ENCODE data around the gene NPIPA3.
"Not testable (repeated sequence)": the region's sequence is repeated elsewhere in the genome, so short reads cannot be mapped to it uniquely, and the experiment has no call there.

Gene NPIPA3

DNA sequence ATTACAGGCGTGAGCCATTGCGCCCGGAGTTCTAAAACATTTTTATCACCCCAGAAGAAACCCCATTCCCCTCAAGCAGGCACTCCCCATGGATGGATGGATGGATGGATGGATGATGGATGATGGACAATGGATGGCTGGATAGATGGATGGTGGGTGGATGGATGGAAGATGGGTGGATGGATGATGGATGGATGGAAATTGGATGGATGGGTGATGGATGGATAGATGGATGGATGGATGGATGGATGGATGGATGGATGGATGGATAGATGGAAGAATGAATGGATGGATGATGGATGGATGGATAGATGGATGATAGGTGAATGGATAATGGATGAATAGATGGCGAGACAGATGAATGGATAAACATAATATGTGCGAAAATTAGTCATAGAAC is 25.6 kb upstream of the NPIPA3 start:
- TF ChIP-seq, protein P1, sequence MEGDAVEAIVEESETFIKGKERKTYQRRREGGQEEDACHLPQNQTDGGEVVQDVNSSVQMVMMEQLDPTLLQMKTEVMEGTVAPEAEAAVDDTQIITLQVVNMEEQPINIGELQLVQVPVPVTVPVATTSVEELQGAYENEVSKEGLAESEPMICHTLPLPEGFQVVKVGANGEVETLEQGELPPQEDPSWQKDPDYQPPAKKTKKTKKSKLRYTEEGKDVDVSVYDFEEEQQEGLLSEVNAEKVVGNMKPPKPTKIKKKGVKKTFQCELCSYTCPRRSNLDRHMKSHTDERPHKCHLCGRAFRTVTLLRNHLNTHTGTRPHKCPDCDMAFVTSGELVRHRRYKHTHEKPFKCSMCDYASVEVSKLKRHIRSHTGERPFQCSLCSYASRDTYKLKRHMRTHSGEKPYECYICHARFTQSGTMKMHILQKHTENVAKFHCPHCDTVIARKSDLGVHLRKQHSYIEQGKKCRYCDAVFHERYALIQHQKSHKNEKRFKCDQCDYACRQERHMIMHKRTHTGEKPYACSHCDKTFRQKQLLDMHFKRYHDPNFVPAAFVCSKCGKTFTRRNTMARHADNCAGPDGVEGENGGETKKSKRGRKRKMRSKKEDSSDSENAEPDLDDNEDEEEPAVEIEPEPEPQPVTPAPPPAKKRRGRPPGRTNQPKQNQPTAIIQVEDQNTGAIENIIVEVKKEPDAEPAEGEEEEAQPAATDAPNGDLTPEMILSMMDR (IDR thresholded peaks at IDR 0.05; ENCODE audit: extremely low read depth, missing control alignments): no peak
- DNase-seq (ENCODE audit: low spot score): no peak

DNA sequence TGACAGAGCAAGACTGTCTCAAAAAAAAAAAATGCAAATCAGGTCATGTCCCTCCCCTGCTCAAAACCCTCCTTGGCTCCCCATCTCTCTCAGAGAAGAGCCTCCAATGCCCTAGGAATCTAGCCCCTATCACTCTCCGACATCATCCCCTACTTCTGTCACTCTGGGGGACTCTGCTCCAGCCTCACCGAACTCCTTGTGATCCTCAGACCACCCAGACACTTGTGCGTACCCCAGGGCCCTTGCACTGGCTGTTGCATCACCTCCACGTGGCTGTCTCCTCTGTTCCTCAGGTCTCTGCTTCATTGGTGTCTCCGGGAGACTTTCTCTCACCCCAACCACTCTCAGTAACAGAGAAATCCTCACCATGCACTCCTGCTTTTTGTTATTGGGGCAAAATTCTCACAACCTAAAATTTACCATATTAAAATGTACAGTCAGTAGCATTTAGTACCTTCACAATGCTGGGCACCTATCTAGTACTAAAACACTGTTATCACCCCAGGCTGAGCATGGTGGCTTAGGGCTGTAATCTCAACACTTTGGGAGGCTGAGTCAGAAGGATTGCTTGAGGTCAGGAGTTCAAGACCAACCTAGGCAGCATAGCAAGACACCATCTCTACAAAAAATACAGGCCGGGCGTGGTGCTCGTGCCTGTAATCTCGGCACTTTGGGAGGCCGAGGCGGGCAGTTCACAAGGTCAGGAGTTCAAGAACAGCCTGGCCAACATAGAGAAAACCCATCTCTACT is 24.3 kb upstream of the NPIPA3 start:
- DNase-seq (ENCODE audit: low spot score): no peak
- TF ChIP-seq, protein P1 (IDR thresholded peaks at IDR 0.05; ENCODE audit: extremely low read depth, missing control alignments): no peak

DNA sequence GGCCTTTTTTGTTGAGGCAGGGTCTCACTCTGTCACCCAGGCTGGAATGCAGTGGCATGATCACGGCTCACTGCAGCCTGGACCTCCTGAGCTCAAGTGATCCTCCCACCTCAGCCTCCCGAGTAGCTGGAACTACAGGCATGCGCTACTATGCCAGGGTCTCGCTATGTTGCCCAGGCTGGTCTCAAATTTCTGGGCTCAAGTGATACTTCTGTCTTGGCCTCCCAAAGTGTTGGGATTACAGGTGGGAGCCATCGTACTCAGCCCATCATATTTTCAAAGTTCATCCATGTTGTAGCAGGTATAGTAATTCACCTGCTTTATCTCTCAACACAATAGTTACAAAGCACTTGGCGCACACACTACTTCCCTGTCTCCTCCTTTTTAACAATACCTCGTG is 22.8 kb upstream of the NPIPA3 start:
- DNase-seq (ENCODE audit: low spot score): not testable (repeated sequence)

DNA sequence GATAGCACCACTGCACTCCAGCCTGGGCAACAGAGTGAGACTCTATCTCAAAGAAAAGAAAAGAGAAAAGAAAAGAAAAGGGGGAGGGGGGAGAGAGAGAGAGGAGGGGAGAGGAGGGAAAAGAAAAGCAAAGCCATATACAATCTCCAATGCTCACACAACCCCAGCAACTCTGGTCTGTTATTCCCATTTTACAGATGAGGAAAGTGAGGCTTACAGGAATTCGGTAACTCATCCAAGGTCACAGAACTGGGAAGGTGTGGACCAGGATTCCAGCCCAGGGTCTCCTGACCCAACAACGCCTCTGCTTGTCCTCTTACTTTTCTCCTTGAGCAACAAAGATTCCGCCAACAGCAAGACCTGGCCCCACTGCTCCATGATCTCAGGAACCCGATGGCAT is 22.1 kb upstream of the NPIPA3 start:
- no peak for DNase-seq (ENCODE audit: low spot score)
- TF ChIP-seq, protein P1 (IDR thresholded peaks at IDR 0.05; ENCODE audit: extremely low read depth, missing control alignments): no peak

DNA sequence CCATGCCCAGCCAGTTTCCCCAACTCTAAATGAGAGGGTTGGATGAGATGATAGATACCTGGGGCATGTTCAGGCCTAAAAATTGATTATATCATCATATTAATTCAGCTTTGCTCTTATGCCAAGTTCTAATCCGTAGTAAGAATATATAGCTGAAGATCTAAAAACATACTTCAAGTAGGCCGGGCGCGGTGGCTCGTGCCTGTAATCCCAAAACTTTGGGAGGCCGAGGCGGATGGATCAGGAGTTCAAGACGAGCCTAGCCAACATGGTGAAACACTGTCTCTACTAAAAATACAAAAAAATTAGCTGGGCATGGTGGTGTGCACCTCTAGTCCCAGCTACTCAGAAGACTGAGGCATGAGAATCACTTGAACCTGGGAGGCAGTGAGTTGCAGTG is 21.1 kb upstream of the NPIPA3 start:
- no peak for DNase-seq (ENCODE audit: low spot score)
- TF ChIP-seq, protein P1 (IDR thresholded peaks at IDR 0.05; ENCODE audit: extremely low read depth, missing control alignments): no peak

DNA sequence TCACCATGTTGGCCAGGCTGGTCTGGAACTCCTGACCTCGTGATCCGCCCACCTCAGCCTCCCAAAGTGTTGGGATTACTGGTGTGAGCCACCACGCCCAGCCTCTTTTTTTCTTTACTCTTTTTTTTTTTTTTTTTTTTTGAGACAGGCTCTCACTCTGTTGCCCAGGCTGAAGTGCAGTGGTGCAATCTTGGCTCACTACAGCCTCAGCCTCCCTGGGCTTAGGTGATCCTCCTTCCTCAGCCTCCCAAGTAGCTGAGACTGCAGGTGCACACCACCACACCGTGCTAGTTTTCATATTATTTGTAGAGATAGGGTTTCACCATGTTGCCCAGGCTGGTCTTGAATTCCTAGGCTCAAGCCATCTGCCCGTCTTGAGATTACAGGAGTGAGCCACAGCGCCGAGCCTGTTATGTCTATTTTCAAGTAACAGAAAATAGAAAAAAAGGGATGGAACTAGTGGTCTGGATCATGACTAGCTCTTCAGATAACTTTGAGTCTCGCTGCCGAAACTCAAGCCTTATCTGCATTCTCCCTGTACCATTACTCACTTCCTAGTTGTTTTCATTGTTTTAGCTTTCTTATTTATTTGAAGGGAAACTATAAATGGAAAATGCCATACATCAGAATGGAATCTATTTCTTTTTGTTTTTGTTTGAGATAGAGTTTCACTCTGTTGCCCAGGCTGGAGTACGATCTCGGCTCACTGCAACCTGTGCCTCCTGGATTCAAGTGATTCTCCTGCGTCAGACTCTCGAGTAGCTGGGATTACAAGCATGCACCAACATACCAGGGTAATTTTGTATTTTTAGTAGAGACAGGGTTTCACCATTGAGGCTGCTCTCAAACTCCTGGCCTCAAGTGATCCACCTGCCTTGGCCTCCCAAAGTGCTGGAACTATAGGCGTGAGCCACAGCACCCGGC is 17.1 kb upstream of the NPIPA3 start:
- DNase-seq (ENCODE audit: low spot score): not testable (repeated sequence)

DNA sequence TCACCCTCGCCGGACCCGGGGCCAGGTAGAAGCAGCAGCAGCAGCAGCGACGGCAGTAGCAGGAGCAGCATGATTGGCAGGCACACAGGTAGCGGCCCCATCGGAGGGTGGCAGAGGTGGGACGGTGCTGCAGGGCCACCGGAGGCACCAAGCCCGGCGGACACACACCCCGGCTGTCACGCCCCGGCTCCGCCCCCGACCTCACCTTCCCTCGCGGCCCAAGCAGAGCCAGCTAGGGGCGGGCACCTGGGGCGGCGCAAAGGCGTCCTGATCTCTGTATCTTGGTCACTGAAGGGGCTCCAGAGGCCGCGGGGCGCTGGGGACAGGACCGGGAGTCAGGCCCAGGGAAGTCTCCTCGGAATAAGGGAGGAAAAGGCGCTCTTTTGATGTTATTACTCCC is 9.1 kb upstream of the NPIPA3 start, which contains the start of gene PLA2G10:
PLA2G10 (minus strand) TSS at position 180 of the 400 bp plus-strand sequence; CDS start at position 101, 79 bp downstream.
- DNase-seq (ENCODE audit: low spot score): not testable (repeated sequence)

DNA sequence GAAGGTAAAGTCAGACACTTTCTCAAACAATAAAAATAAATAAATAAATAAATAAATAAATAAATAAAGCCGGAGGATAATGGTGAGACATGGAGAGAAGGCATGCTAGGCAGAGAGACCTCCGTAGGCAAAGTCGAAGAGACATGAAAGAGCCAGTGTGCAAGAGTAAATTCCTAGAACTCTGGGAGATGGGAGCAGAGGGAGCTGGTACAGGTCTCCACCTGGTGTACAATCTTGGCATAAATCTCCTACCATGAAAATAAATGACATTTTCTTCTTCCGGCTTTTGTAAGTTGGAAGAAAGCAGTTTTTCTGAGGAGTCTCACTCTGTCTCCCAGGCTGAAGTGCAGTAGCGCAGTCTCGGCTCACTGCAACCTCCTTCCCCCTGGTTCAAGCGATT is 1.4 kb upstream of the NPIPA3 start:
- not testable (repeated sequence) for DNase-seq (ENCODE audit: low spot score)

DNA sequence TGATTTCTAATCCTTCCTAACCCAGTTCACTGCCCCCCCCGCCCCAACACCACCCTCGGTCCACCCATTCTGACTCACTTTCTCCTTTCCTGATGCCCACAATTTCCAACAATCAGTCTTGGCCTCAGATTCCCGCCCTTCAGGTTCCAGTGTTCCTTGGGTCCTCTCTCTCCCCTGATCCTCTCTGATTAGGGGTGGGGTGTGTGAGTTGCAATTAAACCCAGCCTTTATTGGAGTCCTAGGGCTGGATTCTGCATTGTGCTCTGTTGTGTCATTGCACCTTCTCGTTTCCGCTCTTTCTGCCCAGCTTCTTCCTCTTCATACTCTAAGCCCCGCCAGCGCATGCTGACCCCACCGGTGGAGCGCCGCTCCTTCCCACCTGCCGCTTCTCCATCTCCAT is 539 bp upstream of the NPIPA3 start:
- not testable (repeated sequence) for DNase-seq (ENCODE audit: low spot score)

DNA sequence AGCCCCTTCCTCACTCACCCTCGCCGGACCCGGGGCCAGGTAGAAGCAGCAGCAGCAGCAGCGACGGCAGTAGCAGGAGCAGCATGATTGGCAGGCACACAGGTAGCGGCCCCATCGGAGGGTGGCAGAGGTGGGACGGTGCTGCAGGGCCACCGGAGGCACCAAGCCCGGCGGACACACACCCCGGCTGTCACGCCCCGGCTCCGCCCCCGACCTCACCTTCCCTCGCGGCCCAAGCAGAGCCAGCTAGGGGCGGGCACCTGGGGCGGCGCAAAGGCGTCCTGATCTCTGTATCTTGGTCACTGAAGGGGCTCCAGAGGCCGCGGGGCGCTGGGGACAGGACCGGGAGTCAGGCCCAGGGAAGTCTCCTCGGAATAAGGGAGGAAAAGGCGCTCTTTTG is 30.0 kb downstream of the NPIPA3 start:
- not testable (repeated sequence) for DNase-seq (ENCODE audit: low spot score)

DNA sequence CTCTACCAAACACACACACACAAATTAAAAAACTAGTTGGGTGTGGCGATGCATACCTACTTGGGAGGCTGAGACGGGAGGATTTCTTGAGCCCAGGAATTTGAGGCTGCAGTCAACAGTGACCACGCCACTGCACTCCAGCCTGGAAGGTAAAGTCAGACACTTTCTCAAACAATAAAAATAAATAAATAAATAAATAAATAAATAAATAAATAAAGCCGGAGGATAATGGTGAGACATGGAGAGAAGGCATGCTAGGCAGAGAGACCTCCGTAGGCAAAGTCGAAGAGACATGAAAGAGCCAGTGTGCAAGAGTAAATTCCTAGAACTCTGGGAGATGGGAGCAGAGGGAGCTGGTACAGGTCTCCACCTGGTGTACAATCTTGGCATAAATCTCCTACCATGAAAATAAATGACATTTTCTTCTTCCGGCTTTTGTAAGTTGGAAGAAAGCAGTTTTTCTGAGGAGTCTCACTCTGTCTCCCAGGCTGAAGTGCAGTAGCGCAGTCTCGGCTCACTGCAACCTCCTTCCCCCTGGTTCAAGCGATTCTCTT is 37.7 kb downstream of the NPIPA3 start:
- not testable (repeated sequence) for DNase-seq (ENCODE audit: low spot score)

DNA sequence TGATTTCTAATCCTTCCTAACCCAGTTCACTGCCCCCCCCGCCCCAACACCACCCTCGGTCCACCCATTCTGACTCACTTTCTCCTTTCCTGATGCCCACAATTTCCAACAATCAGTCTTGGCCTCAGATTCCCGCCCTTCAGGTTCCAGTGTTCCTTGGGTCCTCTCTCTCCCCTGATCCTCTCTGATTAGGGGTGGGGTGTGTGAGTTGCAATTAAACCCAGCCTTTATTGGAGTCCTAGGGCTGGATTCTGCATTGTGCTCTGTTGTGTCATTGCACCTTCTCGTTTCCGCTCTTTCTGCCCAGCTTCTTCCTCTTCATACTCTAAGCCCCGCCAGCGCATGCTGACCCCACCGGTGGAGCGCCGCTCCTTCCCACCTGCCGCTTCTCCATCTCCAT is 38.6 kb downstream of the NPIPA3 start:
- not testable (repeated sequence) for DNase-seq (ENCODE audit: low spot score)

DNA sequence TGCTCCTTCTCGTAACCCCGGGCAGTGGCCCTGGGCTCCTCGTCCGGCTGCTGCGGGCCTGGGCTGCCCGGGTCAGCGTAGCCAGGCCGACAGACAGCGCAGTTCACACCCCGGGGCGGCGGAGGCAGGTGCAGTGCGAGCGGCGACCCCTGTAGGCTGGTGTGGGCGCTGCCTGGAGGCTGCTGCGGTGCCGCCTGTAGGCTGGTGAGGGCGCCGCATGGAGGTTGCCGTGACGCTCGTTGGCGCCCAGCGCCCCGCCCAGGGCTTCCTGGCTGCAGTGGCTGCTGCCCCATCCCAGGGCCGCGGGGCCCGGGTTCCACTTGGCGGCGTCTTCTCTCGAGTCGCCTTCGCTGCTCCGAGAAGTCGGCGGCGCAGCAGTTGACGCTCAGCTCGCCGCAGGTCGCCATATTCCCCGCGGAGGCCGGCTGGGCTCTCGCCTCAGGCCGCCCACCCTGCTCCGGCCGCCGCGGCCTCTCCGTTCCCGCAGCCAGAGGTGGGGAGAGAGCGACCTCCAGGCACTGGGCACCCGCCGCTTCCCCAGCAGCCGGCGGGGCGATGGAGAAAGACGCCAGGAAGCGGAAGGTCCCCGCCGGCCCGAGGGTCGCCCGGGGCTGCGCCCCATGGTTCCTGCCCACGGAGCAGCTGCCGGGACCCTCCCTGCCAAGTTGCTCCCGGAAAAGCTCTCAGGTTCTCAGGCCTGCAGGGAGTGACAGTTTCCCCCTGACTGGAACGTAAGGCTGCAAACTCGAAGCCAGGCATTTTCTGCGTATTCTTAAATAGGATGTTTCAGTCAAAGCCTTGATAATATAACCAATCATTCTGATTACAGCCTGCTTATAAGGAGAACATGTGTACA is 39.3 kb downstream of the NPIPA3 start, which contains the start of gene NPIPA2:
NPIPA2 (plus strand) TSS at position 261 of the 856 bp plus-strand sequence. CDS start 5,533 bp downstream, outside the sequence.
- not testable (repeated sequence) for DNase-seq (ENCODE audit: low spot score)

DNA sequence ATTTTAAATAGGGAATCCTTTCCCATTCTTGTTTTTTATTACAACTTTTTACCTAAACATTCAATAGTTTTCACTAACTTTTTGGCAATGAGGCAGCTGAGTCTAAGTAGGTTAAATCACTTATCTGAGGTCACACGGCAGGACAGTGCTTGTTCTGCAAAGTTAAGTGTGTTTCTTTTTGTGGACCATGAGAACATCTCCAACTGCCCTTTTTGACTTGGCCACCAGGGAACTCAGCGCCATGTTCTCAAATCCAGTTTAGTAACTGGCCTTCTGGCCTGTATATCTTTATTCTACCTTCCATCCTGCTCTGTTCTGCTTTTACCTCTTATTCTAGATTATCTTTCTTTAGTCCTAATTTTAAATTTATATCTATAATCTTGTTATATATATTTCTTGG is 70.4 kb downstream of the NPIPA3 start:
- not testable (repeated sequence) for DNase-seq (ENCODE audit: low spot score)
